ENCODE data around the gene HHAT.

HHAT gene

DNA sequence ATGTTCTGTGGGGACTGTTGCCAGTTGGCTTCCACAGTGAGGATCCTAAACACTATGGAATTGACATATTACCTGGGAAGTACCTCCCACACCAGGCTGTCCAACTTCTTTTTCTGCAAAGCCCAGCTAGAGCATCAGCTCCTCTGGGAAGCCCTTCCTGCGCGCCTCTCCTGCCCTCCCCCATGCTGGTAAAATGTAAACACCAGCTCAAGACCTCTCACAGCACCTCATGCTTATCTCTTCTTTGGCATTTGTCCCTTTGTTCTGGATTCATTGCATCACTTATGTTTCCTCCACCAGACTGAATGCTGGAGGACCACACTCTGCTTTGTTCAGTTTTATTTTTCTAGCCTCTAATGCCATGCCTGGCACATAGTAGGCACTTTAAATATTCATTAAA is 172.1 kb downstream of the HHAT start:
- DNase-seq, result no peak

DNA sequence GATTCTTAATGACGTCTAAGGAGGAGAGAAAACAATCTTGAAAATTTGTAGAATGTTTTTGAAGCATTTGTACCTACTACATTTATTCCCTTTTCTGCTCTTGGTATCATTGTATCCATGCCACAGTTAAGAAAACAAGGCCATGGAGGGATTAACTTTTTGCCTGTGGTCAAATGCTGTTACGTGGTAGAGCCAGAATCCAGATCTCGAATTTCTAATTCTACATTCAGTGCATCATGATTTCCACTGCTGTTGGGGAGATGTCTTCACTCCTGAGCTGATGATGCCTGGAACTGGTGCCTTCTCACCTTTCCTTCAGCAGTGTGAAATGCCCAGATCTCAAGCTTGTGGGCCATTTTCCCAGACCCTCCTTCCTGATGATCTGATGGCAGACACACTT is 175.6 kb downstream of the HHAT start:
- DNase-seq, result no peak

DNA sequence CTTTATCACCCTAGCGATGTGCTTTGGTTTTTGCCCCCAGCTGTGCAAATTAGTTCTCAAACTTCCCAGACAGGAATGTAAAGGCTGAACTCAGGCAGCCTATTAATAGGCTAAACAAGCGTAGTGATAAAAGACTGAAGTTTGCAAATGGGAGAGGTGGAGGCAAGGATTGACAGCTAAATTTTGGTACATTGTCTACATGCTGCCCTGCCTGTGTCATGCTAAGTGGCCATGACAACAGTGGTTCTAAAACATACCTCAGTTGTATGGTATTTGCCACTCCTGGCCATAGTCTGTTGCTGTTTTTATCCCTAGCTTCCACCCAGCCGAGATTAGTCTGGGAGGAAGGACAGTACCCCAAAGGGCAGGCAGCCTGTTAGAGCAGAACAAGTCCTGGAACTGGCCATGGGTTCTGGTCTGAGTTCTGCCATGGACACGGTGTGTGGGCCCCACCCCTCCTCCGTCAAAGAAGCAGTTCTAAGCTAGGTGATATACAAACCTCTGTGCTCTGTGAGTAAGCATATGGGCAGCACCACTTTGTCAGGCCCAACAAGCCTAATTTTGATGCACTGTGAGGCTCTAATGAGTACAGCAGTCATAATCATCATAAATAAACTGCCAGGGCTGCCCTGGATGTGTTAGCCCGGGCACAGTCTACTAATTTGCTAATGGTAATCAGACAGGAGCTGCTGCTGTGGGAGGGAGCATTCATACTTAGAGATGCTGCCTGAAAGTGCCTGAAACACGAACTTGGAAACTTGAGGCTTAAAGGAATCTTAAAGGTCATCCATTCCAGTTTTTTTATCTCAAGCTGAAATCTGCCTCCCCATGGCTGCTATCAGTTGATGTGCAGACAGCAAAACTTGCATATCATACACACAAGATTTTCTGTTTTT is 177.1 kb downstream of the HHAT start:
- no peak for DNase-seq

DNA sequence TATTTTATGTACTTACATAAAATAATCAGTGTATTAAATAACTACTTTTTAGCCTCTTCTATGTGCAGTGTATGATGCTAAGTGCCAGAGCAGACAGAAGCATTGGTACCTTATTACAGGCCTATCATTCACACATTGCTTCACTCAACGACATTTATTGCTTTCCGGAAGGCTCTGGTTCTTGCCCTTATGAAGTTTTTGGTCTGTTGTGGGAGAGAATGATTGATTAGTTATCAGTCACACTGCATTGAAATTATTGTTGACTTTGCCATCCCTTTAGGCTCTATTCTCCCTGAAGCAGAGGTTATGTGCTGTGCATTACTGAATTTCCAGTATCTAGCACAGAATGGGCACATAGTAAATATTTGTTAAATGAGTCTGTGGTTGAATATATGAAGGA is 178.0 kb downstream of the HHAT start:
- DNase-seq, result no peak

DNA sequence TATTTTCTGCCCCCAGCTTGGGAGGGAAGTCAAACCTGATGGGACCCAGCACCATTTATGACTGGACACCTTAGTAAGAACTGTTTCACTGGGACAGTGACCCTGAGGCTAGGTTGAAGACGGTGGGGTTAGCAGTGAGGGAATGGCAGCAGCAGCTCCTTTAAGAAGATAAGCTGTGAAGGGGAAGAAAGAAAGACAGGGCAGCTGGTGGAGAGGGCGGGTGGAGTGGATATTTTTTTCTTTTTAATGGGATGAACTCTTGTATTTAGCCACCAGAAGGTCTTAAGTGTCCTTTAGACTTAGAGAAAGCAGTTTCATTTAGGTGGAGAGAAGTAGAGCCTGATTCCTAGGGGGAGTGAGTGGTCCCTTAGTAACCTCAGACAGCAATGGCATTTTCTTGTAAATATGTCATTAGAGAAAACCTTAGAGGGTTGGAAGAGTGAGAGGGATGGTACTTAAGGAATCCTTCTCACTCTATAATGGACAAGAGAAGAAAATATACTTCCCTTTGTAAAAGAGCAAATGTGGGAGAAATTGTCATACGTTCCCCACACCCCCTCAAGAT is 187.5 kb downstream of the HHAT start:
- no peak for DNase-seq

DNA sequence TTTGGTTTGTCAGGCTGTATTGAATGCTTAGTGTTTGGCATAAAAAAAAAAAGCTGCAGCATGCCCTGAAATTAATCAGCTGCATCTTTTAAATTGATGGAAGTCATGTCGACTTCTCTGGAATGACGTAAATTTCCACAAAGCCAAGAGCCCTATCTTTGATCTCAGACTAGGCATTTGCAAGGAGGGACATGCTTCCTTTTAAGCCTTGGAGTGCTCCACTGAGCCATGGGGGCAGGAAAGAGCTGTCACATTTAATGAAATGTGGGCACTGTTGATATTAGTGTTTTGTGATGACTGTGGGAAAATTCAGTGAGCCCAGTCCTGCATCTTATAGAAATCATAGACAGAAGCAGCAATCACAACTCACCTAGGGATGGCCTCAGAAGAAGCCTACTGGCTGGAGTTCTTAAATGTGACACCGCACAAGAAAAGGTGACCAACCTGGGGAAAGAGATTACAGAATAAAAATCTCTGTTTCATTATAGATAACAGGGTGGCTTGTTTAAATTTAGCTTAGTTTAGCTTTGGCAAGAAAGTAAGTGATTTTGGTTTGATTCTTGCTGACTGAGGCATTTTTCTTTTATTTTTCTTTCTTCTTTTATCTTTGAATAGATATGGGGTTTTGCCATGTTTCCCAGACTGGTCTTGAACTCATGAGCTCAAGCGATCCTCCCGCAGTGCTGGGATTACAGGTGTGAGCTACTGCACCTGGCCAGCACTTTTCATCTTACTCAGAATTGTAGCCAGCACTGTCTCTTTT is 188.2 kb downstream of the HHAT start:
- no peak for DNase-seq

DNA sequence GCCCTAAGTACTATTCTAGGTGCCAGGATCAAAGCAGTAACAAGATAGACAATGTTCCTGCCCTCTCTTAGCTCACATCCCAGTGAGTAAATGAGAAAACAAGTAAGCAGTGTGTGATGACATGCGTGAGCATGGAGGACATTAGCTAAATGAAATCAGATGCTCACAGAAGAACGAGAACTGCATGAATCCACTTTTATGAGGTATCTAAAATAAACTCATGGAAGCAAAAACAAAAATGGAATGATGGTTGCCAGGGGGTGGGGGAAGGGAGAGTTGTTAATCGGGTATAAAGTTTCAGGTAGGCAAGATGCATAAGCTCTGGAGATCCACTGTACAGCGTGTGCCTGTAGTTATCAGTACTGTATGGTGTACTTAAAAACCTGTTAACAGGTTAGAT is 195.1 kb downstream of the HHAT start:
- DNase-seq, result no peak

DNA sequence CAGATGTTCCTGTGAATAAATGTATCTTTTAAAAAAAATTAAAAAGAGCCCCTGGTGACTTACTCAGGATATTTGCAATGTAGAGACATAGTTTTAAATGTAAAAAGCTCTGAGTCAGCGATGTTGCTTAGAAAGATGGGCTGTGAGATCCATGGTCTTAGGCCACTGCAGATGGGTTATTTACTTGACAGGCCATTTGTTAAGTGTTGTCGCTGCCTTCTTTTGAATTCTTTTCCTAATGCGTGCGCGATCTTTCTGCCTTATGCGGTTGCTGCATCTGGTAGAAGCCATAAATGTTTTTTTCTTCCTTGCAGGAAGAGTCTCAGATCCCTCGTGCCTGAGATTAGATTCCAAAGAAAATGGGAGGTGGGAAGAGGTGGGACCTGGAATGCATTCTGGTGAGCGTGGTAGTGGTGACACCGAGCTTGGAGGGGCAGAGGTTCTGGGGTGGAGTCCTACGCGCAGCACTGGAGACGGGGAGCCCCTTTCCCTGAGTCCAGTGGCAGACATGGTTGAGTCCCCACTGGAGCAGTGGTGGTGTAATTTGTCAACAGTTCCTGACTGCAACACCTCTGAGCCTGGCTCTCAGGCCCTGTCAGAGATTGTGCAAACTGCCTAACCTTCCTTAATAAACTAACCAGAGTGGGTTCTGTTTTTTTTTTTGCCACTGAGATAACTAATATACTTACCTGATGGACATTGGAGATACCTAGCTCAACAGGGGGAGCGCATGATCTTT is 197.2 kb downstream of the HHAT start:
- no peak for DNase-seq

DNA sequence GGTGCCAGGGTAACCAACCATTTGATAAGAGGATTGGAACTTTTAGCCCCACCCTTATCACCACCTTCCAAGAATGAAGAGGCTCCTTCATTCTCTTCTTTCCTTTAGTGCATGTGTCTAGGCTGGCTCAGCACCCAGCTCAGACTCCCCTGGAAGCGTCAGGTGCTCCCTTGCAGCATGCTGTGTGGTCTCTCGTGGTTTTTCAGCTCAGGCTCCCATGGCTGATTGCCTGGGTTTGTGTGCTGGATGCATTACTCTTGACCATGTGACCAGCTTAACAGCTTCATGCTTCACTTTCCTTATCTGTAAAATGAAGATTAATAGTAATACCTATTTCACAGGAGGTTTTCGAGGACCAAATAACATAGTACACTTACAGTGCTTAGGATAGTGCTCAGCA is 198.4 kb downstream of the HHAT start:
- no peak for DNase-seq

DNA sequence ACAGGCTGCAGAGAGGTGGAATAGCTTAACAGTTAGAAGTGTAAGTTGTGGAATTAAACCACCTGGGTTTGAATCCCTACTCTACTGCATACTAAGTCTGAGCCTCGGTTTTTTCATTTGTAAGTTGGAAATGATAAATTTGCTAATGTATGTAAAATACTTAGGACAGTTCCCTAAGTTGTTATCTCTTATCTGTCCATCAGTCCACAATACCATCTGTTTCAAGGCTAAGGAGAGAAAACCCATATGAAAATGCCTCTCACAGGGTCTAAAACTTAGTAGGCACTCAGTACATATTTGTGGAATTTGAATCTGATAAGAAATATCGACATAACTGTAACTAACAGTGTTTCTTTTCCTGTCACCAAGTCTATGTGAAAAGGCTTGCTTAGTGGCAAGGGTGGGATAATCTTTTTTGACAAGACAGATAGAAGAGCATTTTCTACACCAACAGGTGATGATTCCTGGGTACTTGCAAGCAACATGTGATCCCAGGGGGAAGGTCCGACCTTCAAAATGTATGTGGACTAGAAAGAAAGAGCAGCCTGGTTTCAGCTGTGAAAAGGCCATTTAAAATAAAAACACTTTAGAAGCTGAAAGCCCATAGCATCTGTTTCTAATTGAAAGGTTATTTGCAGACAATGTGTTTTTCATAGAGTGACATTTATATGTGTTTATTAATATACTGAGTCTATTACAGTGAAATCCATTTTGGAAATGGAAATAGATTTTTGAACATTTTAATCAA is 202.9 kb downstream of the HHAT start:
- DNase-seq, result no peak

DNA sequence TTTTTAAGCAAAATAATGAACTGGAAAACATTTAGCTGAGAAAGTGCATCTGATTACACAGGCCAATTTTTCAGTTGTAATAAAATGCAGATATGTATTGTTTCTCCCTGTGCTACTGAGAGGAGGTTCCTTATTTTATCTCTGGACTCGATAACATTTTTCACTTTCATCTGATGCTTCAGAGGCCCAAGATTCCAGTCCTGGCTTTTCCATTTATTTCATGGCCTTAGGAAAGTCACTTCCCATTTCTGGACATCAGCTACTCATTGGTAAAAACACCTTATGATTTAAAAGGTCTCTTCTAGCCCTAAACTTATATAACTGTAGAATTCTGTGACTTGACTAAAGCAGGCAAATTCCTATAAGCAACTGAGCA is 203.5 kb downstream of the HHAT start:
- DNase-seq, result no peak

DNA sequence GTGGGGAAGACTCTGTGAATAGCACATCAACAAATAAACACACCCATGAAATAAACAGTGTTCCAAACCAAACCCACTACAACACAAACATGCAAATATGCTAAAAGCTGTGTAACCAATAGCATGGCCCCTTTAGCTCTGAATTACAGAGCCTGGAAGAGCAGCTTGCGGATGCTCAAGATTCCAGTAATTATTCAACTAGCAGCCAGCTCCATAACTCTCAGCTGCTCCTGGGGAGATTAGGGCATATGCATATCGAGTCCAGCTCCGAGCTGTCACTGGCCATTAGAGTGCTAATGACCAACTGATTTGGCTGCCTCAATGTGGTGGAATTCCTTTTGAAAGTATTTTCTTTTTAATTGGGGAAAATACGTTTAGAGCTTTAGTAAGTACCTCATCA is 207.1 kb downstream of the HHAT start:
- no peak for DNase-seq

DNA sequence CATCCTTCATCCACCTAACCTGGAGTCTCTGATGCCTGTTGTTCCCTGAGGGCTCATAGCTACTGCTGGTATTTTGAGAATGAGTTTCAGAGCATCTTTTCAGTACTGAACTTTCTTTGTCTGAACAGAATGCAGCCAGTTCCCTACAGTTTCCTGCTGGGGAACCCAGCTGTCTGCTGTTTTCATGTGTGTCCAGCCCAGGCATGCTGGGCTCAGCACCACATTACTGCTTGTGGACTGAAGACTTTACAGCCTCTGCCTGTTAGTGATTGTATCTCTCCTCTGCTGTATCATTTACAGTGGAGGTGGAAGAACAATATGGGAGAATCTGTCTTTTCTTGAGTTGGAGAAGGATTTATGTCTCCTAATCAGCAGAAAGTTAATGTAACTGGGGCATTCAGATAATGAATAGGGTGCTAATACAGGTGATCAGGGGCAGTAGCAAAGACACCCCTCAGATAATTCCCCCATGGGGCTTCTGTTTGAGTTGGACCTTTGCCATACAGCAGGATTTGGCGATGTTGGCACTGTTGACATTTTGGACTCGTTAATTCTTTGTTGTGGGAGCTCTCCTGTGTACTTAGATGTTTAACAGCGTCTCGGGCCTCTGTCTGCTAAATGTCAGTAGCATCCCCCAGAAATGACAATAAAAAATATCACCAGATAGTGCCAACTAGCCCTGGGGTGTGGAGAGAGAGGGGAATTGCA is 207.7 kb downstream of the HHAT start:
- no peak for DNase-seq

DNA sequence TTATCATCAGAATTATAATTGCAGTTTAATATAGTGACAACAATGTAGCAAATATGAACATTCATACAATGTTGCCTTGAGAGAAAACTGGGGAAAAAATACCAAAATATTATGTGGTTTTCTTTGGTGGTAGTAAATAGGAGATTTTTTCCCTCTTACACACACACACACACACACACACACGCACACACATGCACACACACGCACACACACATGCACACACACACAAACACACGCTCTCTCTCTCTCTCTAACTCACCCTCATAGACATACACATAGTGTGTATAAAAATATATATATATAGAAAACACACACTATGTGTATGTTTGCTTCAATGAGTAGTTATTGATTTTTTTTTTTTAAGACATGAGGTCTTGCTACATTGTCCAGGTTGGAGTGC is 211.6 kb downstream of the HHAT start:
- no peak for DNase-seq

DNA sequence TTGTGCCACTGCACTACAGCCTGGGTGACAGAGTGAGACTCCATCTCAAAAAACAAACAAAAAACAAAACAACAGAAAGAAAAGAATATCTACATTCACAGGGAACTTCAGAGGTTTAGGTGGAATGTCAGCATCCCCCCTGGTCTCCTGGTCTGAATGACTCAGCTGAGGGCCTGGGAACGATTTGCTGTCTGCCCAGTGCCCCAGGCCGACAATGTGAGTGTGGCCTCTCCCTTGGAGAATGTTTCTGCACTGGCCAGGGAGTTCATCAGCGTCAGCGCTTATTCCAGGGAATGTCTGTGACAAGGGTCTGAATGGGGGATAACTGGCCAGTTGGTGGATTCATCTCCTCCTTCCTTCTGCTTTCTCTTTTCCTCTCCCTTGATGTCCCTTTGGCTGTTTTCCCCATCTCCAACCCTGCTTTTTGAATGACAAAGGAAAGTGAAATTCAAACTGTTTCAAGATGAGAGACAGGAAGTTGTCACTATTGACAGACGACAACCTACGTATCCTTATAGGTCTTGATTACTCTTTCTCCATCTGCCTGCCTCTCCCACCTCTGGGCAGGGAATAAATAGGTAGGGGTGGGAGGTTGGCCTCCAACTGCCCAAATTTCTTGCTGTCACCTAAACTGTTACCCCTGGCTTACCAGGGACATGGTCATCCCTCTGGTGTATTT is 213.1 kb downstream of the HHAT start:
- DNase-seq, result no peak

DNA sequence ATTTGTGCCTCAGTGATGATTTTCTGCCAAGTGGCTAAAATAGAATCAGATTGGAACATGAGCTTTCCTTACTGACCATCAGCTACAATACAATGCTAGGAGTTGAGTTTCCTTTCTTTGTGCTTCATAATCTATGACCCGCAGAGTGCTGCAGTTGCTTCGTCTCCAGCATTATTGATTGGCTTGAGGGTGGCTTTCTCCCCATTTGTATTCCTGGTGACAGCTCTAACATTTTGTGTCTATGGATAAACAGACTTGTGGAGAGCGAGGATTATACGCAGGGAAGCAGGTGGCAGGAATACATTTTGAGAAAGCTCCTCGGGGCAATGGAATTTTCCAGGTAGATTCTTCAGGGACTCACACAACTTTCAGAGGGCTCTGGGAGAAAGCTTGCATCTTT is 223.2 kb downstream of the HHAT start:
- no peak for DNase-seq

DNA sequence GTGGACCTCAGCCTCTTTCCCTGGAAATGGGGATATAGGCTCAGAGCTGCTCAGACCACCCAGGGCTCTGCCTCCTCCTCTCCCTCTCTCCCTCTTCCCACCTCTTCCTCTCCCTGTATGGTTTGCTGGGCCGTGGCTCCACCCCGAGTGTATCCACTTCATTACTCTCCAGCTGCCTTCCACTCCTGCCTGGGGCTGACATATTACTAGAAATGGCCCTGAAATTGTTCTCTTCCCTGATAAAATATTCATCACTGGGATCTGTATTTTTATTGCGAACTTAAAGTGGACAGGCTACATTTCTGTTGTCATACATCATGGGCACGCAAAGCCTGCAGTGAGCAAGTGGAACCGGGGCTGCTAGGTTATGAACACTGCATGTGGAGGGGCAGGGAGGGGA is 225.0 kb downstream of the HHAT start:
- no peak for DNase-seq

DNA sequence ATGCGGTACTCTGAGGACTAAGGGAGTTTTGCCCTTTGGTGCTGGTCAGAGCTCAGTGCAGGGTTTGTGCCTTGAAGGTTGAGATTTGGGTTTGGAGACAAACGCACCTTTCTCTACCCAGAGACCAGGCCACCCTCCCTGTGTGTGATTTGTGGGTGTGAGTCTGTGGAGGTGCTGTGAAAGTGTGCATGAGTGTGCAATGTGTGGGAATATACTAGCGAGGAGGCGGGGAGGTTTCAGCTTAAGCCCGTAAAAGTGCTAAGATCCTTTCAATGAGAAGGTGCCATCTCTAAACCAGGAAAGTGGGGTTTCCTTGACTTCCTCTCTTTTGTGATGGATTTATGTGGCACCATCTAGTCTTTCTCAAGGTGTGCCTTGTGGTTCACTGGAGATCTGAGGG is 225.7 kb downstream of the HHAT start:
- DNase-seq, result no peak

DNA sequence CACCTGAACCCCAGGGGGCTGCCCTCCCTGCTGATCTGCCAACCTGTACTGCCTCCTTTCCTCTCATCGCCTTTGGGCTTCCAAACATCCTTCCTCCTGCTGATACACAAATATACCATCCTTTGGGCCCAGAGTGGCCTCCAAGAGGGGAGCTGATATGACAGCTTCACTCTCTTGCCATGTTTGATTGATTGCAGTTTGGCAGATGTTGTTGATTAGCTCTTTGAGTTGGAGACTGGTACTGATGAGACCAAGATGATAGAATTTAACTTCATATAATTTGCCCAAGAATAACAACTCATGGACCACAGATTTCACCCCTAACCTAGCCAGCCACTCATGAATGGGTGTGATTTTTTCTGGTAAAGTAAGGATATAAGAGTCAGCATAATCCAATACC is 227.8 kb downstream of the HHAT start:
- no peak for DNase-seq

DNA sequence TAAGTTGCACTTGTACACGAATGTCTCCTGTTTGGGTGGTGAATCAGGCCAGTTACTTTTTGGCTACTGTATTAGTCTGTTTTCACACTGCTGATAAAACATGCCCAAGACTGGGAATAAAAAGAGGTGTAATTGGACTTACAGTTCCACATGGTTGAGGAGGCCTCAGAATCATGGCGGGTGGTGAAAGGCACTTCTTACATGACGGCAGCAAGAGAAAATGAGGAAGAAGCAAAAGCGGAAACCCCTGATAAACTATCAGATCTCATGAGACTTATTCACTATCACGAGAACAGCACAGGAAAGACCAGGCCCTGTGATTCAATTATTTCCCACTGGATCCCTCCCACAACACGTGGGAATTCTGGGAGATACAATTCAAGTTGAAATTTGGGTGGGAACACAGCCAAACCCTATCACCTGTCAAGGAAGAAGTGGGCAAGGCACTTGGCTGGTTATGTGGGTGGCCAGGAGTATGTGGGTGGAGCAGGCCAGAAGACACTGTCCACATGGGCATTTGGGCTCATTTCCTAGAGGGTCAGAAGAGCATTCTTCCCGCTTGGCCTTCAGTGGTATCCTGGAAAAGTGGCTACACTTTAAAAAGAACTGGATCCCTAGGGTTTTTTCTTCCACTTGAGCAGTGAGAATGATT is 228.8 kb downstream of the HHAT start:
- DNase-seq, result no peak

DNA sequence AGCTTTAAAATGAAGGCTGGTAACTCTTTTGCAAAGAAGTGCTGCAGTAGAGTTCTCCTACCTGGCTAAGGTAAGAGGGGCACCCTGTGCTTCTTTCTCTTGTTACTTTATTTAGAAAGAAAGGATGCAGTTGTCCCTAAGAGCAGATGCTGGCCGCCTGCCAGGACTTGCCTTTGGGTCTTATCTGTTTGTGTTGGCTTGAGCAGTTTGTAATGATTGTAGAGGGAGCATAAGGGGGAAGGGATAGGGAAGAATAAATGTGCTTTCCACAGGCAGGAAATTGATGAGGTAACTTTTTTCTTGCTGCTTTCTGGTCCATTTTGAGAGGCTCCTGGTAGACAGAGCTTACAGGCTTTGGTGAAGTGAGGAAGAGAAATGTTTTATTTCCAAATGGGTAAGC is 229.6 kb downstream of the HHAT start:
- DNase-seq, result no peak
